Smooth muscle cell (in vitro differentiated cells): ENCODE measurements around the gene RIMBP2. TPM values are rescaled to one million over a fixed set of nuclear protein-coding genes. Genes with fewer than 3 reads are reported as not detected.

Experiments used
- DNase-seq: peaks from one replicate; lab custom pipeline; 2025; ENCODE audit not compliant: unreplicated experiment; lab: John Stamatoyannopoulos, UW
- H2AFZ ChIP-seq: fragments of 200-600 bp; sonication (generic); 2 replicates; pipeline ENCODE4 v1.6.0; 2016; ENCODE audit warnings: antibody characterized with exemption, low read depth, mild to moderate bottlenecking
- H3F3A ChIP-seq: fragments of 200-600 bp; sonication (generic); 2 replicates; pipeline ENCODE4 v1.6.0; 2017; ENCODE audit warnings: antibody characterized with exemption, low read depth
- H3K27ac ChIP-seq: fragments of 200-600 bp; sonication (generic); 2 replicates; pipeline ENCODE4 v1.5.1; 2016; ENCODE audit warnings: low read depth, mild to moderate bottlenecking
- H3K27me3 ChIP-seq: fragments of 200-600 bp; sonication (generic); 2 replicates; pipeline ENCODE4 v1.6.1; 2016; ENCODE audit warnings: low read depth, mild to moderate bottlenecking
- H3K36me3 ChIP-seq: fragments of 200-600 bp; sonication (generic); 2 replicates; pipeline ENCODE4 v1.5.1; 2016; ENCODE audit warnings: low read depth
- H3K4me1 ChIP-seq: fragments of 200-600 bp; sonication (generic); 2 replicates; pipeline ENCODE4 v1.5.1; 2016; ENCODE audit warnings: low read depth
- H3K4me2 ChIP-seq: fragments of 200-600 bp; sonication (generic); 2 replicates; pipeline ENCODE4 v1.6.0; 2016; ENCODE audit warnings: mild to moderate bottlenecking
- H3K4me3 ChIP-seq: fragments of 200-600 bp; sonication (generic); 2 replicates; pipeline ENCODE4 v1.5.1; 2016; ENCODE audit warnings: mild to moderate bottlenecking
- H3K79me2 ChIP-seq: fragments of 200-600 bp; sonication (generic); 2 replicates; pipeline ENCODE4 v1.6.0; 2016; ENCODE audit warnings: low read depth, mild to moderate bottlenecking
- H3K9ac ChIP-seq: fragments of 200-600 bp; sonication (generic); 2 replicates; pipeline ENCODE4 v1.6.0; 2016; ENCODE audit warnings: low read depth
- H3K9me3 ChIP-seq: fragments of 200-600 bp; sonication (generic); replicated peaks from 2 replicates; pipeline ENCODE4 v1.5.1; 2016; ENCODE audit warnings: low read depth
- H4K20me1 ChIP-seq: fragments of 200-600 bp; sonication (generic); 2 replicates; pipeline ENCODE4 v1.6.0; 2016; ENCODE audit warnings: low read depth
- WGBS: methylation state at CpG from one replicate; pipeline ENCODE4 v1.1.7; 2016; ENCODE audit warnings: low lambda C conversion rate; 5-methylcytosine and 5-hydroxymethylcytosine counted together
- polyA plus RNA-seq: library from polyadenylated mRNA; unstranded; fragments of >200 nt; fragmentation: Nextera tagmentation; extraction: Ambion mirVana; gene quantifications from 2 replicates; pipeline ENCODE4 v1.2.1, GENCODE V29; 2016
- total RNA-seq: library from RNA; depleted of rRNA; stranded (reverse); fragments of >200 nt; gene quantifications from 2 replicates; pipeline ENCODE4 v1.2.3, GENCODE V29; 2014
- TF ChIP-seq, protein P1 (sequence below): fragments of 200-600 bp; sonication (generic); IDR thresholded peaks from 2 replicates; pipeline ENCODE4 v1.5.1; 2017; ENCODE audit warnings: borderline replicate concordance, mild to moderate bottlenecking, antibody characterized with exemption; ENCODE audit not compliant: insufficient read depth, poor library complexity, severe bottlenecking

The RIMBP2 gene
- total and polyA plus RNA-seq, 2 experiments from 2014 or later: 2.3 TPM; not detected in 1

DNA sequence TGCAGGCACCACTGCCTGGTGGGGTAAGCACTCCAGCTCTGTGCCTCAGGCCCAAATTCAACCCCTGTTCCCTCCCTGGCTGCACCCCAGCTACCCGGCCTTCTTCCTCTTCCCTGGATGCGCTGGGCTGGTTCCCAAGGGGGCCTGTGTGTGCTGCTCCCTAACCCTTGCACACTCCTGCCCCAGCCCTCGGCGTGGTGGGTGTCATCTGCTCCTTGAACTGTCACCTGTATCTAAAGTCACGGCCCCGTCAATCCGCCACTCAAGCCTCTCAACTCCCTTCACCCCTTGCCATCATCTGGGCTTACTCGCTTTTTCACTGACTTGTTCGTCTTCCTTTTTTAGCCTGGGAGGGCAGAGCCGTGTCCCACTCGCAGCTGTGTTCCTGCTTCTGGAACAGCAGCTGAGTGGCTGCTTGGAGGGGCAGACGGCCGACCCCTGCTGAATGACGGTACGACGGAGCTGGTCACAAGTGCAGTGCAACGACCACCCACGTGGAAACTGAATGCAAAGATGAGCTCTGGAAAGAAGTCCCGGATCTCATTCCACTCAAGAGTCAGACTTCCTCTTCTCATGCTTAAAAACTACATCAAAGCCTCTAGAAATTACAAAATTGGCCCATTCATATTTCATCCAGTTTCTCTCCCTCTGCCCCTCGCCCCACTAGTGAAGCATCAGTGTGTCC is 239.5 kb downstream of the RIMBP2 start:
- no peak overlapping the region for H3K27ac ChIP-seq
- H3K4me2 ChIP-seq: no peak overlapping the region
- no peaks in the 10 kb centered on the region for H3K79me2 ChIP-seq
- no peak overlapping the region for H2AFZ ChIP-seq
- H4K20me1 ChIP-seq: no peaks in the 10 kb centered on the region
- H3F3A ChIP-seq: no peaks in the 10 kb centered on the region
- no peaks in the 10 kb centered on the region for H3K36me3 ChIP-seq
- no peaks in the 10 kb centered on the region for H3K27me3 ChIP-seq
- no peaks in the 10 kb centered on the region for H3K4me1 ChIP-seq
- H3K9me3 ChIP-seq: no peaks in the 10 kb centered on the region
- TF ChIP-seq, protein P1, sequence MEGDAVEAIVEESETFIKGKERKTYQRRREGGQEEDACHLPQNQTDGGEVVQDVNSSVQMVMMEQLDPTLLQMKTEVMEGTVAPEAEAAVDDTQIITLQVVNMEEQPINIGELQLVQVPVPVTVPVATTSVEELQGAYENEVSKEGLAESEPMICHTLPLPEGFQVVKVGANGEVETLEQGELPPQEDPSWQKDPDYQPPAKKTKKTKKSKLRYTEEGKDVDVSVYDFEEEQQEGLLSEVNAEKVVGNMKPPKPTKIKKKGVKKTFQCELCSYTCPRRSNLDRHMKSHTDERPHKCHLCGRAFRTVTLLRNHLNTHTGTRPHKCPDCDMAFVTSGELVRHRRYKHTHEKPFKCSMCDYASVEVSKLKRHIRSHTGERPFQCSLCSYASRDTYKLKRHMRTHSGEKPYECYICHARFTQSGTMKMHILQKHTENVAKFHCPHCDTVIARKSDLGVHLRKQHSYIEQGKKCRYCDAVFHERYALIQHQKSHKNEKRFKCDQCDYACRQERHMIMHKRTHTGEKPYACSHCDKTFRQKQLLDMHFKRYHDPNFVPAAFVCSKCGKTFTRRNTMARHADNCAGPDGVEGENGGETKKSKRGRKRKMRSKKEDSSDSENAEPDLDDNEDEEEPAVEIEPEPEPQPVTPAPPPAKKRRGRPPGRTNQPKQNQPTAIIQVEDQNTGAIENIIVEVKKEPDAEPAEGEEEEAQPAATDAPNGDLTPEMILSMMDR: no peak
- no peak for DNase-seq
- no peak overlapping the region for H3K4me3 ChIP-seq
- 80% methylated on average over 20 of the region's 20 CpGs for WGBS
- H3K9ac ChIP-seq: no peak overlapping the region

DNA sequence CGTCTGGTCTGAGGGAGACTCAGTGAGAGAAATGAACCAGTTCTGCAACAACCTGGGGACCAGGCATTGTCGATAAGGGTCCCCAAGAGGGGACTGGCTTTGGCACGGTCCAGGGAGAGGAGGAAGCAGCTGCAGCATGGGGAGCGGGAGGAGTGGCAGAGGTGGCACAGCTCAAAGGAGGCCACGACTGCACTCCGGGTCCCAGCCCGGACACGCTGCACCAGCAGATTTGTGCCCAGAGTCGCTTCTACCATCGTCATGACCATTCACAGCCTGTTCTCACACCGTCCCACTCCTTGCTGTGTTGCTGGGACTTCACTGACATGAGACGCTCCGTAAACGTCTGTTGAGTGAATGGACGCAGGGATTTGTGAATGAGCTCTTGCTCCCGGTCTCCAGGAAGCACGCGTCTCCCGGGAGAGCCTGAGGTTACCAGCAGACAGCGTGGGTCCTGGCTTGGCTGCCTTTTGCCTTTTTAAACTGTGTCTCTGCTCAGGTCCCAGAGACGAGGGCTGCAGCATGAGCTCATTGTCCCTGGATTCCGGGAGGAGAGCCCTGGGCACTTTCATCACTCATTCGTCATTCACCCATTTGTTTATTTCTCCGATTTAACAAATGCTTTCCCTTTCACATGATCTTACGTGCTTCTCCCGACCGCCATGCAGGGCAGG is 241.4 kb downstream of the RIMBP2 start:
- TF ChIP-seq, protein P1: no peak
- WGBS: 91% methylated on average over 27 of the region's 27 CpGs
- Histone ChIP-seq H3K4me2 (no peak overlapping the region), H3K36me3 (no peaks in the 10 kb centered on the region), H3K4me3 (no peak overlapping the region), H2AFZ (no peak overlapping the region), H3K4me1 (no peaks in the 10 kb centered on the region), H4K20me1 (no peaks in the 10 kb centered on the region), H3K79me2 (no peaks in the 10 kb centered on the region), H3K27ac (no peak overlapping the region), H3K9me3 (no peaks in the 10 kb centered on the region), H3F3A (no peaks in the 10 kb centered on the region), H3K27me3 (no peaks in the 10 kb centered on the region), H3K9ac (no peak overlapping the region)
- DNase-seq: no peak

DNA sequence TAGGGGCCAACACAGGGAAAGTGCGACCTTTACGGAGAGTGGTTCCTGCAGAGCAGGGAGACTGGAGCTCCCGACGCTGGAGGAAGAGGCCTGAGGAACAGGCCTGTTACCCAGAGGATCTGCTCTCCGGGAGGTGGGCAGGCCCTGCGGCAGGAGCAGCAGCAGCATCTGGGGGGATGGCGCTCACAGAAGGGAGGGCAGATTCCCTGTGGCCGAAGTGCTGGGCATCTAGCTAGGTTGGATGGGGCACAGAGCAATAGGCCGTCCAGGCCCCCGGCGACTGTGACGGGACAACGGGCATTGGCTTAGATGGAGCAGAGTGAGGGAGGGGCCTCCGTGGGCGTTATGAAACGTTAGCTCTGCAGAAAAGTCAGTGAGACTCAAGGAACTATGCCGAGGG is 242.8 kb downstream of the RIMBP2 start:
- Histone ChIP-seq H3K9me3 (no peaks in the 10 kb centered on the region), H3K9ac (no peak overlapping the region), H3F3A (no peaks in the 10 kb centered on the region), H3K27ac (no peak overlapping the region), H3K79me2 (no peaks in the 10 kb centered on the region), H2AFZ (no peak overlapping the region), H4K20me1 (no peaks in the 10 kb centered on the region), H3K27me3 (no peaks in the 10 kb centered on the region), H3K36me3 (no peaks in the 10 kb centered on the region), H3K4me1 (no peaks in the 10 kb centered on the region), H3K4me3 (no peak overlapping the region), H3K4me2 (no peak overlapping the region)
- TF ChIP-seq, protein P1: no peak
- DNase-seq: no peak
- 82% methylated on average over 17 of the region's 17 CpGs for WGBS

DNA sequence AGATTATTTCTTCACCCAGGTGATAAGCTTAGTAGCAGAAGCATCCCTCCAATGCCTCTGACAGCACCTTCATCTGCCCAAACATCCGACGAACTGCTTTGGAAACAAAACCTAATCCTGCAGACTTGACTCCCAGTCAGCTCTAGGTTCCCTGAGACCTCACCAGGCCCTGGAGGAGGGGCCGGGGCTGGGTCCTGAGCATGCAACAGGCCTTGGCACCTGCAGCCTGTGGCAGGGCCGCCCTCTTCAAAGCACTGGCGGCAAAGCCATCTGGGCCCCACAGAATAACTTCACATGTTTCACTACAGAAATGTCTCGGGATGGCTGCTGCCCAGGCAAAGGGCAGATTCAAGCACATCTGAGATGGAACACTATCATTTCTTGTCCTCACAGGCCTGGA is 245.1 kb downstream of the RIMBP2 start:
- Histone ChIP-seq H3K27ac (no peak overlapping the region), H3K4me2 (no peak overlapping the region), H4K20me1 (no peaks in the 10 kb centered on the region), H3K4me1 (no peaks in the 10 kb centered on the region), H3F3A (no peaks in the 10 kb centered on the region), H3K9ac (no peak overlapping the region), H3K9me3 (no peaks in the 10 kb centered on the region), H2AFZ (no peak overlapping the region), H3K4me3 (no peak overlapping the region), H3K79me2 (no peaks in the 10 kb centered on the region), H3K36me3 (no peaks in the 10 kb centered on the region), H3K27me3 (no peaks in the 10 kb centered on the region)
- TF ChIP-seq, protein P1: no peak
- 86% methylated on average over 6 of the region's 6 CpGs for WGBS
- DNase-seq: no peak
